ENCODE measurements around the gene SNX30.
"Not testable (repeated sequence)": the region's sequence is repeated elsewhere in the genome, so short reads cannot be mapped to it uniquely, and the experiment has no call there.

SNX30 gene

GRCh38 chr9:112720113-112720780 lies 30.3 kb upstream of the SNX30 start:
- TF ChIP-seq, protein P1, sequence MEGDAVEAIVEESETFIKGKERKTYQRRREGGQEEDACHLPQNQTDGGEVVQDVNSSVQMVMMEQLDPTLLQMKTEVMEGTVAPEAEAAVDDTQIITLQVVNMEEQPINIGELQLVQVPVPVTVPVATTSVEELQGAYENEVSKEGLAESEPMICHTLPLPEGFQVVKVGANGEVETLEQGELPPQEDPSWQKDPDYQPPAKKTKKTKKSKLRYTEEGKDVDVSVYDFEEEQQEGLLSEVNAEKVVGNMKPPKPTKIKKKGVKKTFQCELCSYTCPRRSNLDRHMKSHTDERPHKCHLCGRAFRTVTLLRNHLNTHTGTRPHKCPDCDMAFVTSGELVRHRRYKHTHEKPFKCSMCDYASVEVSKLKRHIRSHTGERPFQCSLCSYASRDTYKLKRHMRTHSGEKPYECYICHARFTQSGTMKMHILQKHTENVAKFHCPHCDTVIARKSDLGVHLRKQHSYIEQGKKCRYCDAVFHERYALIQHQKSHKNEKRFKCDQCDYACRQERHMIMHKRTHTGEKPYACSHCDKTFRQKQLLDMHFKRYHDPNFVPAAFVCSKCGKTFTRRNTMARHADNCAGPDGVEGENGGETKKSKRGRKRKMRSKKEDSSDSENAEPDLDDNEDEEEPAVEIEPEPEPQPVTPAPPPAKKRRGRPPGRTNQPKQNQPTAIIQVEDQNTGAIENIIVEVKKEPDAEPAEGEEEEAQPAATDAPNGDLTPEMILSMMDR (IDR thresholded peaks at IDR 0.05): no peak

DNA sequence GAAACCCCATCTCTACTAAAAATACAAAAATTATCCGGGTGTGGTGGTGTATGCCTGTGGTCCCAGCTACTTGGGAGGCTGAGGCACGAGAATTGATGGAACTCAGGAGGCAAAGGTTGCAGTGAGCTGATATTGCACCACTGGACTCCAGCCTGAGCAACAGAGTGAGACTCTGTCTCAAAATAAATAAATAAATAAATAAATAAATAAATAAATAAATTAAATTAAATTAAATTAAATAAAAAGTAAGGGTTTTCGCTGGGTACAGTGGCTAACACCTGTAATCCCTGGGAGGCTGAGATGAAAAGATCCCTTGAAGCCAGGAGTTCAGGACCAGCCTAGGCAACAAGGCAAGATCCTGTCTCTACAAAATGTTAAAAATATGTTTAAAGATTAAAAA lies 27.8 kb upstream of the SNX30 start:
- H3K4me1 ChIP-seq; H3K4me3 ChIP-seq (ENCODE audit: low read depth, low read length); H3K4me2 ChIP-seq (ENCODE audit: low read length); H3K9me3 ChIP-seq (ENCODE audit: control insufficient read depth, low read length); H2AFZ ChIP-seq; H3K9ac ChIP-seq; H3K79me2 ChIP-seq; H3K36me3 ChIP-seq (ENCODE audit: control insufficient read depth, insufficient read depth, low read length); H3K27me3 ChIP-seq (ENCODE audit: control insufficient read depth, insufficient read depth, low read length); H3K27ac ChIP-seq: not testable (repeated sequence)

More at GRCh38 chr9:112720113-112720780, 30.3 kb upstream of the SNX30 start:
- no peaks in the 10 kb centered on the region for H3K27me3 ChIP-seq (ENCODE audit: control insufficient read depth, insufficient read depth, low read length)
- no peaks in the 10 kb centered on the region for H3K4me1 ChIP-seq
- no peak overlapping the region for H2AFZ ChIP-seq
- H3K9ac ChIP-seq: no peak overlapping the region
- H3K9me3 ChIP-seq (ENCODE audit: control insufficient read depth, low read length): no peaks in the 10 kb centered on the region
- H3K79me2 ChIP-seq: no peaks in the 10 kb centered on the region
- H3K27ac ChIP-seq: no peak overlapping the region
- no peak overlapping the region for H3K4me3 ChIP-seq (ENCODE audit: low read depth, low read length)
- no peak overlapping the region for H3K4me2 ChIP-seq (ENCODE audit: low read length)
- H3K36me3 ChIP-seq (ENCODE audit: control insufficient read depth, insufficient read depth, low read length): no peaks in the 10 kb centered on the region

DNA sequence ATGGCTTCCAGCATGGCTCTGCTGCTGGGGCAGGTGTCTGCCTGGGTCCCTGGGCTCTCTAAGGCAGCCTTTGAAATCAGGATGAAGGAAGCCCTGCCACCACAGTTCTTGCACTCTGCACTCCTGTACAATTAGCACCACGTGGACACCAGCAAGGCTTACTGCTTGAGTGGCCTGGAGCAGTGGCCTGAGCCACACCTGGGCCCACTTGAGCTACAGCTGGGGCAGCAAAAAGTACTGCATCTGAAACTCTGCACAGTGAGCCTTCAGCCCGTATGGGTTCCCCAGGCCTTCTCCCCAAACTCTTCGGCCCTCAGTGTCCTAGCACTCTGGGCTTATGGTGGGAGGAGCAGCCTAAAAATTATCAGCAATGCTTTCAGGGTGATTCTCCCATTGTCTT lies 24.6 kb upstream of the SNX30 start:
- no peak overlapping the region for H3K4me3 ChIP-seq (ENCODE audit: low read depth, low read length)

DNA sequence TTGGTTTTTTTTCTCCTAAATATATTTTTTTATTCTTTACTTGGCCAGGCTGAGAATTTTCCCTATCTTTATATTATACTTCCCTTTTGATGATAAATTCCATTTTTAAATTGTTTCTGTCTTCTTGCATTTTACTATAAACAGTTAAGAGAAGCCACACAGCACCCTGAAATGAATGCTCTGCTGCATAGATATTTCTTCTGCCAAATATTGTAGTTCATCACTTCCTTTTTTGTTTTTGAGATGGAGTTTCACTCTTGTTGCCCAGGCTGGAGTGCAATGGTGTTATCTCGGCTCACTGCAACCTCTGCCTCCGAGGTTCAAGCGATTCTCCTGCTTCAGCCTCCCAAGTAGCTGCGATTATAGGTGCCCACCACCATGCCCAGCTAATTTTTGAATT lies 24.1 kb upstream of the SNX30 start:
- no peaks in the 10 kb centered on the region for H3K9me3 ChIP-seq (ENCODE audit: control insufficient read depth, low read length)
- no peak overlapping the region for H3K4me2 ChIP-seq (ENCODE audit: low read length)
- H3K79me2 ChIP-seq: no peaks in the 10 kb centered on the region
- no peak overlapping the region for H3K4me3 ChIP-seq (ENCODE audit: low read depth, low read length)
- H3K27me3 ChIP-seq (ENCODE audit: control insufficient read depth, insufficient read depth, low read length): no peaks in the 10 kb centered on the region
- no peak overlapping the region for H3K27ac ChIP-seq
- no peak overlapping the region for H2AFZ ChIP-seq
- no peak overlapping the region for H3K9ac ChIP-seq
- H3K36me3 ChIP-seq (ENCODE audit: control insufficient read depth, insufficient read depth, low read length): no peaks in the 10 kb centered on the region
- TF ChIP-seq, protein P1 (IDR thresholded peaks at IDR 0.05): no peak
- no peaks in the 10 kb centered on the region for H3K4me1 ChIP-seq

More for the DNA sequence above, 24.6 kb upstream of the SNX30 start:
- Histone ChIP-seq H3K27ac (no peak overlapping the region), H3K9me3 (ENCODE audit: control insufficient read depth, low read length) (no peaks in the 10 kb centered on the region), H3K36me3 (ENCODE audit: control insufficient read depth, insufficient read depth, low read length) (no peaks in the 10 kb centered on the region), H3K4me2 (ENCODE audit: low read length) (no peak overlapping the region), H2AFZ (no peak overlapping the region), H3K79me2 (no peaks in the 10 kb centered on the region), H3K27me3 (ENCODE audit: control insufficient read depth, insufficient read depth, low read length) (no peaks in the 10 kb centered on the region), H3K9ac (no peak overlapping the region), H3K4me1 (no peaks in the 10 kb centered on the region)
- TF ChIP-seq, protein P1 (IDR thresholded peaks at IDR 0.05): no peak

DNA sequence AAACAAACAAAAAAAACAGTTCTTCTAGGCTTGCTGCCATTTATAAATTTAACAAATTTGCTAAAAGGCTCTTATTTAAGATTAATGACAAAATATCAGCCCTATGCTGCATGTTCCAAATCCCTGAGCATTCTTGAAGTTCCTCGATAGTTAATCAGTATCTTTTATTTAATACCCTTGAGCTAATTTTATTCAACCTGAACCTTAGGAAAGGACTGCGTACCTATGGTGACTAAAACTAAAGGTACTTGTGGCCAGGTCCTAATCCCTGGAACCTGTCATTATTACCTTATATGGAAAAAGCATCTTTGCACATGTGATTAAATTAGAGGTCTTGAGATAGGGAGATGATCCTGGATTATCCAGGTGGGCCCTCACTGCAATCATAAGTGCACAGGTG lies 22.2 kb upstream of the SNX30 start:
- no peak overlapping the region for H3K27ac ChIP-seq
- no peaks in the 10 kb centered on the region for H3K79me2 ChIP-seq
- H3K9ac ChIP-seq: no peak overlapping the region
- H3K9me3 ChIP-seq (ENCODE audit: control insufficient read depth, low read length): no peaks in the 10 kb centered on the region
- TF ChIP-seq, protein P1 (IDR thresholded peaks at IDR 0.05): no peak
- no peak overlapping the region for H3K4me2 ChIP-seq (ENCODE audit: low read length)
- H3K4me3 ChIP-seq (ENCODE audit: low read depth, low read length): no peak overlapping the region
- no peaks in the 10 kb centered on the region for H3K27me3 ChIP-seq (ENCODE audit: control insufficient read depth, insufficient read depth, low read length)
- no peak overlapping the region for H2AFZ ChIP-seq
- no peaks in the 10 kb centered on the region for H3K36me3 ChIP-seq (ENCODE audit: control insufficient read depth, insufficient read depth, low read length)
- no peaks in the 10 kb centered on the region for H3K4me1 ChIP-seq
